Mononuclear cell (primary cell): ENCODE results near the gene SPAG6. TPM values are rescaled to one million over a fixed set of nuclear protein-coding genes. Genes with fewer than 3 reads are reported as not detected.

Experiments
- H3K27me3 ChIP-seq: 2 replicates; pipeline ENCODE4 v1.6.0; 2011; ENCODE audit warnings: low read length, control low read depth; ENCODE audit not compliant: insufficient read depth
- H3K4me1 ChIP-seq: 2 replicates; pipeline ENCODE4 v1.5.1; 2011; ENCODE audit warnings: mild to moderate bottlenecking, low read length, control low read depth; ENCODE audit not compliant: insufficient read depth
- H3K4me3 ChIP-seq: 2 replicates; pipeline ENCODE4 v1.5.1; 2011; ENCODE audit warnings: mild to moderate bottlenecking, low read length, moderate library complexity
- H3K9me3 ChIP-seq: 2 replicates; pipeline ENCODE4 v1.5.1; 2011; ENCODE audit warnings: low read depth, mild to moderate bottlenecking, control low read depth, low read length
- total RNA-seq: library from RNA; depleted of rRNA; stranded (reverse); fragments of >200 nt; gene quantifications from one replicate; pipeline ENCODE4 v1.2.3, GENCODE V29; 2012

Gene SPAG6
- total RNA-seq, 1 donor: not detected

GRCh38 chr10:22333167-22333974, 11.9 kb upstream of the SPAG6 start:
- peaks cover 46% of the 10 kb centered on the region for H3K4me1 ChIP-seq

GRCh38 chr10:22333975-22334282, 11.4 kb upstream of the SPAG6 start:
- Histone ChIP-seq H3K27me3 (peaks cover 57% of the 10 kb centered on the region), H3K4me3 (no peak overlapping the region), H3K4me1 (peaks cover 46% of the 10 kb centered on the region), H3K9me3 (no peaks in the 10 kb centered on the region)

More at GRCh38 chr10:22333167-22333974, 11.9 kb upstream of the SPAG6 start:
- Histone ChIP-seq H3K4me3 (peak overlapping the region; percentile 27), H3K27me3 (peaks cover 52% of the 10 kb centered on the region), H3K9me3 (no peaks in the 10 kb centered on the region)

GRCh38 chr10:22334414-22335172, 10.7 kb upstream of the SPAG6 start:
- Histone ChIP-seq H3K4me3 (peak overlapping the region; percentile 32), H3K4me1 (peaks cover 46% of the 10 kb centered on the region), H3K27me3 (peaks cover 64% of the 10 kb centered on the region)

DNA sequence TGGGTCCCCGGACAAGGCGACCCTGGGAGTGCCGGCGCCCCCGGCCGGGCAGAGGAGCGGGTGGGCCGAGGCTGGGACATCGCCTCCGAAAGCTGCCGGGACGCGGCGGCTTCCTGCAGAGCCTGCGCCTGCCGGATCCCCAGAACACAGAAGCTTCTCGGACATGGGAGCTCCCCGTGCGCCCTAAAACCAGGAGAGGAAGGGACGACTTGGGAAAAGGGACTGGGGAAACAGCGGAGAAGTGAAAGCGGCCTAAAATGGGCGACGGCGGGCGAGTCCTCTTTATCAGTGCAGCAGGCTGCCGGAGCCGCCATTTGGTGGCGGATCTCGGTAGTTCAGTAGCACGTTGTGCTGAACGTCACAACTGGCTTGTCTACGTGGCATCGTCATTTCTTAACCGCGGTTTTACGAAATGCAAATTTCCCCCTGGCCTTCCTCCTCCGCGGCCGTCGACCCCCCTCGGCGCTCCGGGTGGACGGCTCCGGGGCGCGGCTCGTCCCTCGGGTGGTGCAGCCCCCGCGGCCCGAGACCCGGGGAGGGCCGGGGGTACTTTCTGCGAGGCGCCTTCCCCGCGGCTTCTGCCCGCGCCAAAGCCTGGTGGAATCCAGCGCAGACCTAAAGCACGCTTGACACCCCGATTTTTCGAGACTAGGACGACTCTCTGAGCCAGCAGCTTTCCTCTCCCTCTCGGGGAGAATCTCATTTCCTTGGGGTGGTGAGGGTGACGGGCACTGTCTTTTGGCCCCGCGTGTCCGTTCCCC, 9.9 kb upstream of the SPAG6 start:
- Histone ChIP-seq H3K4me1 (peaks cover 52% of the 10 kb centered on the region), H3K27me3 (peaks cover 69% of the 10 kb centered on the region), H3K9me3 (no peaks in the 10 kb centered on the region), H3K4me3 (peak overlapping the region; percentile 32)

More at GRCh38 chr10:22334414-22335172, 10.7 kb upstream of the SPAG6 start:
- no peaks in the 10 kb centered on the region for H3K9me3 ChIP-seq

DNA sequence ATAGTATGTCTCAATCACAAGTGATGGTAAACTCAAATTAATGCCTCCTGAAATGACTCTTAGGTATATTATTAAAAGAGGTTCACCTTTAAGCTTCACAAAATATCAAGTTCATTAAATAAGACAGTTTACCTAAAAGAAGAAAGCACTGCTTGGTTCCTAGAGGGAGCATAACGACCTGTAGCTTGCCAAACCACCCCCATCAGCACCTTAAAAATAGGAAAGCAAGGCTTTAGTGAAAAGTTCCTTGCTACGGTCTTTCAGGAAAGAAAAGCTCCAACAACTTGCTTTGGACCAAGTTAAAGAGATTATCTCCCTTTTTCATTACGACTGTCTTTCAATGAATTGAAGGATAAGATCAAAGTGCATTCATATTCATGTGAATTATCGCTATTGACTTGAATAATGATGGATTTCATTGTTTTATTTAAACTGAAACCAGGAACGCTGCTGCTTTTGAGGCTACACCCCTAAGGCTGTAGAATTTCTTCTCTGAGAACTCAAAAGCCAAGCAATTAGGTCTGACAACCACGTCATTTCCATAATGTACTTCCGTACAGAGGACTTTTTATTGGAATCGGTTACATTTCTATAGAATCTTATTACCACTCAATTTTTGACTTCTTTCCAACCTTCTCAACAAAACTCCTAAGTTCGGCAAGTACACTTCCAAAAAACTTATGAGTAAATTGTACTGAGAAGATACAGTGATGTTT, 7.0 kb upstream of the SPAG6 start:
- peaks cover 53% of the 10 kb centered on the region for H3K4me1 ChIP-seq
- no peaks in the 10 kb centered on the region for H3K9me3 ChIP-seq
- peaks cover 90% of the 10 kb centered on the region for H3K27me3 ChIP-seq
- no peak overlapping the region for H3K4me3 ChIP-seq

DNA sequence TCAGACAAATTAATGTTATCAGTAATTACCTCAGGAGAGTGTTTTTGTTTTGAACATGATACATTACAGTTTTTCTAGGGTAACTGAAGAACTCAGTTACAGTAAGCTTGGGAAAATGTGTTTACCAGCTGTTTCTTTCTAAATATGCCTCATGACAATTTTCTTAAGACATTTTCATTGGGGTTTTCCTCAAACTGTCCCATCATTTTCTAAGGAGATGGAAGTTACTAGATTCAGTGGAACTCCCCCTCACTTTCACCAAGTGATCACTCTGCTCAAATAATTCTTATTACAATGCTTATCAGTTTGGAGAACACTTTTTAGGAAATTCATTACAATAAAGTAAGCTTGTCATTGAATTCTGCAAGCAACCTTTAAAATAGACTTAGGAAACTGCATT, 6.4 kb upstream of the SPAG6 start:
- Histone ChIP-seq H3K27me3 (peaks cover 92% of the 10 kb centered on the region), H3K4me1 (peaks cover 48% of the 10 kb centered on the region), H3K4me3 (no peak overlapping the region), H3K9me3 (no peaks in the 10 kb centered on the region)

GRCh38 chr10:22339761-22340328, 5.5 kb upstream of the SPAG6 start:
- no peaks in the 10 kb centered on the region for H3K9me3 ChIP-seq
- H3K27me3 ChIP-seq: peaks cover 92% of the 10 kb centered on the region
- H3K4me1 ChIP-seq: peaks cover 39% of the 10 kb centered on the region
- H3K4me3 ChIP-seq: peak overlapping the region; percentile 58

GRCh38 chr10:22340329-22341189, 4.7 kb upstream of the SPAG6 start:
- Histone ChIP-seq H3K4me3 (peak overlapping the region; percentile 58), H3K4me1 (peaks cover 39% of the 10 kb centered on the region)

DNA sequence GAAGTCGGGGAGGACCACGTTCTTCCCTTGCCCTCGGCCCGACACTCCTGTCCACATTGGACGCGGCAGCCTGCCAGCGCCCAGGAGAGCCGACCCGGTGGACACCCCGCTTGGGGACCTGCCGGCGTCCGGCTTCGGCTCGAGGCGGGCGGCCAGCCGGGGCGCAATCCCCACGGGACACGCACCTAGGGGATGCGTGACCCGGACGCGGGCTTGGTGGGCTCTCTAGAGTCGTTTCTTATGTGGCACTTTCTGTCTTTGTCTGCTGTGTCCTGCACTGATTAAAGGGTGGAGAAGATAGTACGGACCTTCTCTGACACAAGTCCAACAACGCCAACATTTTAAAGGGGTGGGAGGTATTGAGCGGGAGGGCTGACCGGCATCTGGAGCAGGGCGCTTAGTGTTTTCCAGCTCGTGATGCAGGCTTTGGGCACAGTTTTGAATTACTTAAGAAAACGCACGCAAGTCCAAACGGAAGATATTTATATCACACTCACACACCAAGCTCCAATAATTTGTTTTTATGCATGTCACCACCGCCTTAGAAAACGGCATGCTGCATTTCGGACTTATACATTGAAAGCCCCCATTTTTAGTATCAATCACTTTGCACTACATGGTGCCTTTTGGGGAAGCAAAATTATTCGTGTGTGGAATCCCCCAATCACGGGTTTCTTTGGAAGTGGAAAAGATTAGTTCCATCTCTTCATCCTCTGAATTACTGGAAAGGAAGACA, 3.9 kb upstream of the SPAG6 start:
- H3K27me3 ChIP-seq: peaks cover 92% of the 10 kb centered on the region
- peak overlapping the region; percentile 58 for H3K4me3 ChIP-seq

More at GRCh38 chr10:22340329-22341189, 4.7 kb upstream of the SPAG6 start:
- Histone ChIP-seq H3K27me3 (peaks cover 92% of the 10 kb centered on the region), H3K9me3 (no peaks in the 10 kb centered on the region)

DNA sequence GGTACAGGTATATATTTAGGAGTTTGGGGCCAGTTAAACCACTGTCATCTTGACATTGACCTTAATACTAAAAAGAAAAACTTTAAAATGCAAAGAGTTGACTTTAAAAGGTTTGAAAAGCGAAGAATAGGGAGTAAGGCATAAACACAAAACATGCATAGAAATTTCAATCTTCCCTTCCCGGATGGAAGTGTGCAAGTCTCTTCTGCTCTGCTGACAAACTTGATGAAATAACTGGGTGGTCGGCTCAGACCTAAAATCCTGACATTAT, 3.4 kb upstream of the SPAG6 start:
- no peaks in the 10 kb centered on the region for H3K9me3 ChIP-seq
- peaks cover 28% of the 10 kb centered on the region for H3K4me1 ChIP-seq
- peaks cover 92% of the 10 kb centered on the region for H3K27me3 ChIP-seq
- H3K4me3 ChIP-seq: no peak overlapping the region

More for the DNA sequence above, 3.9 kb upstream of the SPAG6 start:
- Histone ChIP-seq H3K4me1 (peaks cover 33% of the 10 kb centered on the region), H3K9me3 (no peaks in the 10 kb centered on the region)

GRCh38 chr10:22342421-22342820, 2.9 kb upstream of the SPAG6 start:
- H3K27me3 ChIP-seq: peaks cover 92% of the 10 kb centered on the region
- no peaks in the 10 kb centered on the region for H3K9me3 ChIP-seq
- no peak overlapping the region for H3K4me3 ChIP-seq
- peaks cover 24% of the 10 kb centered on the region for H3K4me1 ChIP-seq

DNA sequence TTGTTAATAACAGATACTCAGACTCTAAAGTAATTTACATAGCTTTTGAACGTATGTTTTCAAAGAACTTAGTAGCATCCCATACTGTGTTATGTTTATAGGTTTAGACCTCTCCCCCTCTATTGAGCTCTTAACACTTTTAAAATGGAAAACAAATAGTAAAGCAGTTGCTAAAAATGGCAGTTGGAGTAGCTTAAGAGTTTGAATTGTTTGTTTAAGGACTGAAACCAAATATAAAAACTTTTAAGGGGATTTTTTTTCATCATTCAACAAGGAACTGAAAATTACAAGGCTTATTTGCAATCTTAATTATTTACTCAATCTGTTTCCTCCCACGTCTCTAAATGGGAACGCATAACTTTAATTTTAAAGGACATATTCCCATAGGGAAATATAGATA, 1.6 kb upstream of the SPAG6 start:
- Histone ChIP-seq H3K9me3 (no peaks in the 10 kb centered on the region), H3K4me3 (no peak overlapping the region), H3K27me3 (peaks cover 91% of the 10 kb centered on the region), H3K4me1 (peaks cover 24% of the 10 kb centered on the region)

GRCh38 chr10:22344249-22344648, 1.0 kb upstream of the SPAG6 start:
- H3K27me3 ChIP-seq: peaks cover 87% of the 10 kb centered on the region
- H3K4me1 ChIP-seq: peaks cover 24% of the 10 kb centered on the region
- no peaks in the 10 kb centered on the region for H3K9me3 ChIP-seq

More at GRCh38 chr10:22344249-22344648, 1.0 kb upstream of the SPAG6 start:
- H3K4me3 ChIP-seq: no peak overlapping the region
